ENCODE data around the gene MRGPRD.

The MRGPRD gene

GRCh38 chr11:68959465-68960293, 21.1 kb downstream of the MRGPRD start:
- H3K4me3 ChIP-seq (ENCODE audit: low read depth, low read length) = no peak overlapping the region
- DNase-seq (ENCODE audit: low read depth) = no peak
- TF ChIP-seq CTCF (IDR thresholded peaks at IDR 0.05; ENCODE audit: low read depth, low read length) (no peak), MAX (IDR thresholded peaks at IDR 0.05; ENCODE audit: low read depth, low read length) (no peak), POLR2A (IDR thresholded peaks at IDR 0.05; ENCODE audit: extremely low read depth, insufficient read length) (no peak), MYC (IDR thresholded peaks at IDR 0.05; ENCODE audit: low read depth, low read length) (no peak)

GRCh38 chr11:68958211-68958610, 22.6 kb downstream of the MRGPRD start:
- no peak for TF ChIP-seq POLR2A (IDR thresholded peaks at IDR 0.05; ENCODE audit: extremely low read depth, insufficient read length)
- TF ChIP-seq MYC (IDR thresholded peaks at IDR 0.05; ENCODE audit: low read depth, low read length) = no peak
- TF ChIP-seq MAX (IDR thresholded peaks at IDR 0.05; ENCODE audit: low read depth, low read length) = no peak
- TF ChIP-seq CTCF (IDR thresholded peaks at IDR 0.05; ENCODE audit: low read depth, low read length) = no peak
- DNase-seq (ENCODE audit: low read depth) = no peak
- no peak overlapping the region for H3K4me3 ChIP-seq (ENCODE audit: low read depth, low read length)

- no peak for TF ChIP-seq MAX (IDR thresholded peaks at IDR 0.05; ENCODE audit: low read depth, low read length)
- no peak for TF ChIP-seq CTCF (IDR thresholded peaks at IDR 0.05; ENCODE audit: low read depth, low read length)
- no peak for TF ChIP-seq MYC (IDR thresholded peaks at IDR 0.05; ENCODE audit: low read depth, low read length)
- TF ChIP-seq POLR2A (IDR thresholded peaks at IDR 0.05; ENCODE audit: extremely low read depth, insufficient read length) = no peak
- DNase-seq (ENCODE audit: low read depth) = no peak
- H3K4me3 ChIP-seq (ENCODE audit: low read depth, low read length) = no peak overlapping the region
These were observed 24.1 kb downstream of the MRGPRD start for GRCh38 chr11:68956547-68957254.

GRCh38 chr11:68956142-68956541, 24.6 kb downstream of the MRGPRD start:
- peak; percentile 64 for DNase-seq (ENCODE audit: low read depth)
- no peak overlapping the region for H3K4me3 ChIP-seq (ENCODE audit: low read depth, low read length)
- no peak for TF ChIP-seq MYC (IDR thresholded peaks at IDR 0.05; ENCODE audit: low read depth, low read length)
- TF ChIP-seq POLR2A (IDR thresholded peaks at IDR 0.05; ENCODE audit: extremely low read depth, insufficient read length) = no peak
- TF ChIP-seq CTCF (IDR thresholded peaks at IDR 0.05; ENCODE audit: low read depth, low read length) = peak; percentile 51
- peak; percentile 34 for TF ChIP-seq MAX (IDR thresholded peaks at IDR 0.05; ENCODE audit: low read depth, low read length)

- TF ChIP-seq MAX (IDR thresholded peaks at IDR 0.05; ENCODE audit: low read depth, low read length) = no peak
- TF ChIP-seq CTCF (IDR thresholded peaks at IDR 0.05; ENCODE audit: low read depth, low read length) = peak; percentile 13
- peak overlapping the region; percentile 32 for H3K4me3 ChIP-seq (ENCODE audit: low read depth, low read length)
- no peak for DNase-seq (ENCODE audit: low read depth)
These were observed 25.2 kb downstream of the MRGPRD start for GRCh38 chr11:68955607-68955958.
